C4-2B (cell line): ENCODE measurements around the gene GBF1.
"Not testable (repeated sequence)": the region's sequence is repeated elsewhere in the genome, so short reads cannot be mapped to it uniquely, and the experiment has no call there.

Experiments used
- ZFX ChIP-seq: fragments of 450-650 bp; IDR thresholded peaks from 2 replicates; pipeline ENCODE4 v1.6.1; 2017
- TF ChIP-seq, protein P1 (sequence below): fragments of 450-650 bp; conservative IDR thresholded peaks from 2 replicates; pipeline ENCODE4 v1.5.1; 2017; ENCODE audit warnings: mild to moderate bottlenecking

DNA sequence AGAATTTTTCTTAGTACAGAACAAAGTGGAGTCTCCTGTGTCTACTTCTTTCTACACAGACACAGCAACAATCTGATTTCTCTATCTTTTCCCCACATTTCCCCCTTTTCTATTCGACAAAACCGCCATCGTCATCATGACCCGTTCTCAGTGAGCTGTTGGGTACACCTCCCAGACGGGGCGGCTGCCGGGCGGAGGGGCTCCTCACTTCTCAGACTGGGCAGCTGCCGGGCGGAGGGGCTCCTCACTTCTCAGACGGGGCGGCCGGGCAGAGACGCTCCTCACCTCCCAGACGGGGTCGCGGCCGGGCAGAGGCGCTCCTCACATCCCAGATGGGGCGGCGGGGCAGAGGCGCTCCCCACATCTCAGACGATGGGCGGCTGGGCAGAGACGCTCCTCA, 56.0 kb downstream of the GBF1 start:
- TF ChIP-seq, protein P1, sequence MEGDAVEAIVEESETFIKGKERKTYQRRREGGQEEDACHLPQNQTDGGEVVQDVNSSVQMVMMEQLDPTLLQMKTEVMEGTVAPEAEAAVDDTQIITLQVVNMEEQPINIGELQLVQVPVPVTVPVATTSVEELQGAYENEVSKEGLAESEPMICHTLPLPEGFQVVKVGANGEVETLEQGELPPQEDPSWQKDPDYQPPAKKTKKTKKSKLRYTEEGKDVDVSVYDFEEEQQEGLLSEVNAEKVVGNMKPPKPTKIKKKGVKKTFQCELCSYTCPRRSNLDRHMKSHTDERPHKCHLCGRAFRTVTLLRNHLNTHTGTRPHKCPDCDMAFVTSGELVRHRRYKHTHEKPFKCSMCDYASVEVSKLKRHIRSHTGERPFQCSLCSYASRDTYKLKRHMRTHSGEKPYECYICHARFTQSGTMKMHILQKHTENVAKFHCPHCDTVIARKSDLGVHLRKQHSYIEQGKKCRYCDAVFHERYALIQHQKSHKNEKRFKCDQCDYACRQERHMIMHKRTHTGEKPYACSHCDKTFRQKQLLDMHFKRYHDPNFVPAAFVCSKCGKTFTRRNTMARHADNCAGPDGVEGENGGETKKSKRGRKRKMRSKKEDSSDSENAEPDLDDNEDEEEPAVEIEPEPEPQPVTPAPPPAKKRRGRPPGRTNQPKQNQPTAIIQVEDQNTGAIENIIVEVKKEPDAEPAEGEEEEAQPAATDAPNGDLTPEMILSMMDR = not testable (repeated sequence)
- not testable (repeated sequence) for TF ChIP-seq ZFX
